Tibial nerve (tissue), 4 donors: Measurements from ENCODE around the gene STK31. TPM values are rescaled to one million over a fixed set of nuclear protein-coding genes. Genes with fewer than 3 reads are reported as not detected.
"Not testable (repeated sequence)": the region's sequence is repeated elsewhere in the genome, so short reads cannot be mapped to it uniquely, and the experiment has no call there.

Source experiments
- DNase-seq, 2 donors: peaks; one replicate each; pipeline ENCODE4 v3.0.0-alpha.2; 2019; ENCODE audit warnings: low spot score in 2 of 2
- H3K27ac ChIP-seq, 4 donors: fragments of 200-600 bp; sonication (generic) in 3 of 4; one replicate each; pipeline ENCODE4 v1.5.1; 2017 to 2019; ENCODE audit warnings: mild to moderate bottlenecking in 1 of 4
- H3K27me3 ChIP-seq, 2 donors: fragments of 200-600 bp; sonication (generic) in 1 of 2; one replicate each; pipeline versions ENCODE4 v1.5.1 to v1.6.0; 2017 to 2019
- H3K36me3 ChIP-seq, 3 donors: fragments of 200-600 bp; sonication (generic); one replicate each; pipeline ENCODE4 v1.5.1; 2018 to 2019
- H3K4me1 ChIP-seq, 4 donors: fragments of 200-600 bp; sonication (generic) in 3 of 4; one replicate each; pipeline ENCODE4 v1.5.1; 2017 to 2019
- H3K4me3 ChIP-seq, 4 donors: fragments of 200-600 bp; sonication (generic) in 3 of 4; one replicate each; pipeline ENCODE4 v1.5.1; 2017 to 2019; ENCODE audit warnings: mild to moderate bottlenecking in 1 of 4, moderate library complexity in 1 of 4
- H3K9me3 ChIP-seq, 4 donors: fragments of 200-600 bp; sonication (generic) in 3 of 4; one replicate each; pipeline ENCODE4 v1.5.1; 2017 to 2019
- CTCF ChIP-seq, 5 experiments: fragments of 200-600 bp in 3 of 5; fragments of 450-650 bp in 2 of 5; sonication (generic) in 3 of 5; IDR thresholded peaks; one replicate each; pipeline ENCODE4 v1.5.1; 2016 to 2019; ENCODE audit warnings: antibody characterized with exemption in 5 of 5, mild to moderate bottlenecking in 3 of 5, moderate library complexity in 2 of 5
- EP300 ChIP-seq, 2 donors: sonication (generic); formaldehyde crosslinking; IDR thresholded peaks; one replicate each; pipeline ENCODE4 v1.6.1; 2017; ENCODE audit warnings: antibody characterized with exemption in 2 of 2, mild to moderate bottlenecking in 1 of 2
- POLR2A ChIP-seq, 2 donors: fragments of 450-650 bp; IDR thresholded peaks; one replicate each; pipeline ENCODE4 v1.6.1; 2017; ENCODE audit warnings: antibody characterized with exemption in 2 of 2, mild to moderate bottlenecking in 2 of 2, moderate library complexity in 2 of 2
- WGBS, 2 donors: methylation state at CpG; one replicate each; pipeline ENCODE4 v1.1.5; 2018; 5-methylcytosine and 5-hydroxymethylcytosine counted together
- total RNA-seq, 4 donors: library from RNA; depleted of rRNA; stranded (reverse); fragments of >200 nt; gene quantifications; one replicate each; pipeline ENCODE4 v1.1.0, GENCODE V29; 2016

The STK31 gene
- total RNA-seq, 4 donors from 2014 or later, result 0.84 to 2.8 (median 1.1) TPM

- WGBS, 2 donors, result 83 to 92% methylated on average over 1 of the region's 1 CpG
- Histone ChIP-seq H3K36me3 (no peaks in the 10 kb centered on the region), H3K4me1 (no peaks in the 10 kb centered on the region), H3K9me3 (peaks cover 0 to 21% (median 0%) of the 10 kb centered on the region in 4 donors), H3K4me3 (no peak overlapping the region), H3K27ac (no peak overlapping the region), H3K27me3 (no peaks in the 10 kb centered on the region)
- TF ChIP-seq POLR2A (IDR thresholded peaks at IDR 0.05) (no peak), EP300 (IDR thresholded peaks at IDR 0.05) (no peak), CTCF (IDR thresholded peaks at IDR 0.05) (no peak)
- no peak for DNase-seq
Measured at GRCh38 chr7:23804707-23805106, 94.7 kb downstream of the STK31 start.

- 84 to 89% methylated on average over 3 of the region's 3 CpGs for WGBS, 2 donors
- H3K36me3 ChIP-seq, result no peaks in the 10 kb centered on the region
- DNase-seq, result no peak
- TF ChIP-seq CTCF (IDR thresholded peaks at IDR 0.05) (no peak), EP300 (IDR thresholded peaks at IDR 0.05) (no peak), POLR2A (IDR thresholded peaks at IDR 0.05) (no peak)
- H3K4me1 ChIP-seq, result no peaks in the 10 kb centered on the region
- H3K9me3 ChIP-seq, result peaks cover 0 to 33% (median 3%) of the 10 kb centered on the region in 4 donors
- no peak overlapping the region for H3K4me3 ChIP-seq
- H3K27me3 ChIP-seq, result no peaks in the 10 kb centered on the region
- no peak overlapping the region for H3K27ac ChIP-seq
Measured at GRCh38 chr7:23808421-23808820, 98.4 kb downstream of the STK31 start.

DNA sequence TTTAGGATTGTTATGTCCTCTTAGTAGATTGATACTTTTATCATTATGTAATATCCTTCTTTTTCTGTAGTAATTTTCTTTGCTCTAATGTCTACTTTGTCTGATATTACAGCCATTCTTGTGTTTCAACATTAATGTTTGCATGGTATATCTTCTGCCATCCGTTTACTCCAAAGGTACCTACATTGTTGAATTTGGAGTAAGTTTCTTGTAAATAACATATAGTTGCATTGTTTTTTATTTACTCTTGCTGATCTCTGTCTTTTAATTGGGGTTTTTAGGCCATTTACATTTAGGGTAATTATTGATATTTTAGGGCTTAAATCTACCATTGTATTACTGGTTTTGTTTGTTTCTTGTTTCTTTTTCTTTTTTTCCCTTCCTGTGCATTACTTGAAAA lies 100.1 kb downstream of the STK31 start:
- WGBS, 2 donors, result 88 to 94% methylated on average over 1 of the region's 1 CpG
- no peak overlapping the region for H3K4me3 ChIP-seq

GRCh38 chr7:23811540-23811939 lies 101.5 kb downstream of the STK31 start:
- WGBS, 2 donors, result 90 to 93% methylated on average over 1 of the region's 1 CpG
- Histone ChIP-seq H3K4me1 (no peaks in the 10 kb centered on the region), H3K9me3 (peaks cover 0 to 33% (median 3%) of the 10 kb centered on the region in 4 donors), H3K27ac (no peak overlapping the region), H3K27me3 (no peaks in the 10 kb centered on the region), H3K4me3 (no peak overlapping the region), H3K36me3 (no peaks in the 10 kb centered on the region)
- no peak for DNase-seq
- TF ChIP-seq CTCF (IDR thresholded peaks at IDR 0.05) (peak in 1 of 5 experiments; percentile 13), POLR2A (IDR thresholded peaks at IDR 0.05) (no peak)

More for the DNA sequence above, 100.1 kb downstream of the STK31 start:
- Histone ChIP-seq H3K9me3 (peaks cover 0 to 33% (median 3%) of the 10 kb centered on the region in 4 donors), H3K4me1 (no peaks in the 10 kb centered on the region), H3K36me3 (no peaks in the 10 kb centered on the region), H3K27ac (no peak overlapping the region), H3K27me3 (no peaks in the 10 kb centered on the region)
- TF ChIP-seq CTCF (IDR thresholded peaks at IDR 0.05) (no peak), POLR2A (IDR thresholded peaks at IDR 0.05) (no peak), EP300 (IDR thresholded peaks at IDR 0.05) (no peak)
- no peak for DNase-seq

DNA sequence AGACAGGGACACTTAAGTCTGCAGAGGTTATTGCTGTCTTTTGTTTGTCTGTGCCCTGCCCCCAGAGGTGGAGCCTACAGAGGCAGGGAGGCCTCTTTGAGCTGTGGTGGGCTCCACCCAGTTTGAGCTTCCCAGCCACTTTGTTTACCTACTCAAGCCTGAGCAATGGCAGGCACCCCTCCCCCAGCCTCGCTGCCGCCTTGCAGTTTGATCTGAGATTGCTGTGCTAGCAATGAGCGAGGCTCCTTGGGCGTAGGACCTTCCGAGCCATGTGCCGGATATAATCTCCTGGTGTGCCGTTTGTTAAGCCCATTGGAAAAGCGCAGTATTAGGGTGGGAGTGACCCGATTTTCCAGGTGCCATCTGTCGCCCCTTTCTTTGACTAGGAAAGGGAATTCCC lies 118.1 kb downstream of the STK31 start:
- H3K27me3 ChIP-seq, H3K4me1 ChIP-seq, DNase-seq, H3K27ac ChIP-seq, H3K36me3 ChIP-seq, H3K4me3 ChIP-seq: not testable (repeated sequence)
- peaks cover 0 to 27% (median 3%) of the 10 kb centered on the region in 4 donors for H3K9me3 ChIP-seq
- WGBS, 2 donors, result 92 to 98% methylated on average over 10 of the region's 10 CpGs

DNA sequence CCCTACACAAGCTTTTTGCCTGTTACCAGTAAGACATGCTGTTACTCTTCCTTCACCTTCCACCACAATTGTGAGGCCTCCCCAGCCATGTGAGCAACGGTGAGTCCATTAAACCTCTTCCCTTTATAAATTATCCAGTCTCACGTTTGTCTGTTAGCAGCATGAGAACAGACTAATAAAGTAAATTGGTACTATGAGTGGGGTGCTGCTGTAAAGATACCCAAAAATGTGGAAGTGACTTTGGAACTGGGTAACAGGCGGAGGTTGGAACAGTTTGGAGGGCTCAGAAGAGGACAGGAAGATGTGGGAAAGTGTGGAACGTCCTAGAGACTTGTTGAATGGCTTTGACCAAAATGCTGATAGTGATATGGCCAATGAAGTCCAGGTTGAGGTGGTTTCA lies 122.7 kb downstream of the STK31 start:
- Histone ChIP-seq H3K36me3 (peaks cover 0 to 13% (median 0%) of the 10 kb centered on the region in 3 donors), H3K9me3 (peaks cover 0 to 56% (median 3%) of the 10 kb centered on the region in 4 donors)
- not testable (repeated sequence) for H3K4me1 ChIP-seq, DNase-seq, H3K27me3 ChIP-seq, H3K4me3 ChIP-seq, H3K27ac ChIP-seq
- 71 to 74% methylated on average over 4 of the region's 4 CpGs for WGBS, 2 donors
